CD4-positive, alpha-beta T cell (primary cell): Measurements from ENCODE around the gene PAAF1. TPM values are rescaled to one million over a fixed set of nuclear protein-coding genes. Genes with fewer than 3 reads are reported as not detected.

Source experiments
- ATAC-seq: fragments of 200-7000 bp; cut with Tn5 transposase; one replicate; pipeline ENCODE4 v1.10.0; 2022; ENCODE audit warnings: mild to moderate bottlenecking; ENCODE audit not compliant: poor library complexity
- CTCF ChIA-PET: fragments of 350-600 bp; sonication (Branson Sonifier 250); formaldehyde crosslinking; loops from one replicate; lab custom pipeline; 2021; ENCODE audit warnings: antibody characterized with exemption, inconsistent platforms; lab: Charles Lee
- POLR2A ChIA-PET: fragments of 350-600 bp; sonication (Branson Sonifier 250); formaldehyde crosslinking; loops from one replicate; lab custom pipeline; 2021; ENCODE audit warnings: antibody characterized with exemption, inconsistent platforms; lab: Charles Lee
- DNase-seq, 14 experiments: peaks; one replicate each; pipeline ENCODE4 v3.0.0-alpha.2; 2013 to 2020; ENCODE audit warnings: mixed read lengths in 2 of 14
- H3K27ac ChIP-seq, 2 donors: one replicate each; pipeline versions ENCODE4 v1.5.1 to v1.7.0; 2013; ENCODE audit warnings: low read length in 2 of 2, low read depth in 1 of 2, mild to moderate bottlenecking in 1 of 2
- H3K27me3 ChIP-seq, 2 experiments: 1 replicate in 1 of 2; 2 replicates in 1 of 2; pipeline versions ENCODE4 v1.6.1 to v1.7.0; 2013; ENCODE audit warnings: low read length in 2 of 2, control low read depth in 1 of 2, mild to moderate bottlenecking in 1 of 2, moderate library complexity in 1 of 2; ENCODE audit not compliant: insufficient read depth in 2 of 2, control insufficient read depth in 1 of 2
- H3K36me3 ChIP-seq: one replicate; pipeline ENCODE4 v1.6.1; 2013; ENCODE audit warnings: low read length, control low read depth; ENCODE audit not compliant: insufficient read depth
- H3K4me1 ChIP-seq: one replicate; pipeline ENCODE4 v1.6.1; 2013; ENCODE audit warnings: low read length, control low read depth; ENCODE audit not compliant: insufficient read depth
- H3K4me3 ChIP-seq: one replicate; pipeline ENCODE4 v1.5.1; 2013; ENCODE audit warnings: mild to moderate bottlenecking, low read length, moderate library complexity
- H3K9me3 ChIP-seq, 2 experiments: 1 replicate in 1 of 2; 2 replicates in 1 of 2; pipeline versions ENCODE4 v1.6.1 to v1.7.0; 2013; ENCODE audit warnings: low read length in 2 of 2, mild to moderate bottlenecking in 2 of 2, control low read depth in 1 of 2, moderate library complexity in 1 of 2; ENCODE audit not compliant: control insufficient read depth in 1 of 2, insufficient read depth in 1 of 2
- H3K27ac Mint-ChIP-seq: one replicate; pipeline ENCODE4 v1.8.0; 2020; ENCODE audit warnings: mixed read lengths
- H3K27me3 Mint-ChIP-seq: one replicate; pipeline ENCODE4 v1.8.0; 2021; ENCODE audit warnings: mixed read lengths
- H3K36me3 Mint-ChIP-seq: one replicate; pipeline ENCODE4 v1.8.0; 2021; ENCODE audit warnings: low read depth, mixed read lengths
- H3K4me1 Mint-ChIP-seq: one replicate; pipeline ENCODE4 v1.8.0; 2021; ENCODE audit warnings: low read depth, mixed read lengths
- H3K4me3 Mint-ChIP-seq: one replicate; pipeline ENCODE4 v1.8.0; 2020; ENCODE audit warnings: mild to moderate bottlenecking, mixed read lengths
- H3K9me3 Mint-ChIP-seq: one replicate; pipeline ENCODE4 v1.8.0; 2020; ENCODE audit warnings: mixed read lengths
- intact Hi-C, 2 experiments: fragments of 100-400 bp; cut with DNase I in 1 of 2; cut with micrococcal nuclease in 1 of 2; formaldehyde crosslinking; loops; one replicate each; pipeline versions ENCODE4 v1.15.1 to v1.9.0; 2023 to 2025; cut with DNase I, micrococcal nuclease
- total RNA-seq, 174 experiments: library from RNA in 2 of 174; stranded (reverse) in 2 of 174; gene quantifications; one replicate each; pipeline ENCODE4 v1.2.3 and lab custom pipeline; 2021 to 2026
- TF ChIP-seq, protein P1 (sequence below): fragments of 200-600 bp; IDR thresholded peaks from one replicate; pipeline ENCODE4 v1.8.0; 2022; ENCODE audit warnings: antibody characterized with exemption, mild to moderate bottlenecking

Gene PAAF1
- total RNA-seq, 2 experiments from 2014 or later, result 6.2 to 7.6 TPM

DNA sequence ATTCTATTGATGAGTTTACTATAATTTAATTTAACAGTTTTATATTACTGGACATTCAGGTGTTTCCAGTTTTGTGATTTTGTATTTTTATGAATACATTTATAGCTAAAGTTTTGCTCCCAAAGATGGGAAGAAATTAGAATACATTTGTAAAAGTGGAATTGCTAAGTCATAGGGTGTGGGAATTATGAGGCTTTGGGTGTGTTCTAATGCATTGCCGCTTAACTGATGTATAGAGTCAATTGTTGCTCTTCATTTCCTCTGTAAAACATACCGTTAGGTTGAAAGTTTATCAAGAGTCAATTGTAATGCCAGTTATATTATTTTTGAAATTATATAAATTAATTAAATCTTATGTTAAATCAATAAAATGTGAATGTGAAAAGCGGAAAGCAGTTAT is 16.2 kb downstream of the PAAF1 start:
- intact Hi-C loops, result no loop called here
- POLR2A ChIA-PET, result no interaction called here
- no peak for DNase-seq
- no peaks in the 10 kb centered on the region for H3K27me3 Mint-ChIP-seq
- Histone ChIP-seq H3K27ac (no peak overlapping the region), H3K9me3 (no peaks in the 10 kb centered on the region), H3K27me3 (no peaks in the 10 kb centered on the region), H3K36me3 (peaks cover 46% of the 10 kb centered on the region), H3K4me1 (no peaks in the 10 kb centered on the region), H3K4me3 (no peak overlapping the region)
- H3K4me1 Mint-ChIP-seq, result no peaks in the 10 kb centered on the region
- H3K36me3 Mint-ChIP-seq, result peaks cover 58% of the 10 kb centered on the region
- TF ChIP-seq, protein P1, sequence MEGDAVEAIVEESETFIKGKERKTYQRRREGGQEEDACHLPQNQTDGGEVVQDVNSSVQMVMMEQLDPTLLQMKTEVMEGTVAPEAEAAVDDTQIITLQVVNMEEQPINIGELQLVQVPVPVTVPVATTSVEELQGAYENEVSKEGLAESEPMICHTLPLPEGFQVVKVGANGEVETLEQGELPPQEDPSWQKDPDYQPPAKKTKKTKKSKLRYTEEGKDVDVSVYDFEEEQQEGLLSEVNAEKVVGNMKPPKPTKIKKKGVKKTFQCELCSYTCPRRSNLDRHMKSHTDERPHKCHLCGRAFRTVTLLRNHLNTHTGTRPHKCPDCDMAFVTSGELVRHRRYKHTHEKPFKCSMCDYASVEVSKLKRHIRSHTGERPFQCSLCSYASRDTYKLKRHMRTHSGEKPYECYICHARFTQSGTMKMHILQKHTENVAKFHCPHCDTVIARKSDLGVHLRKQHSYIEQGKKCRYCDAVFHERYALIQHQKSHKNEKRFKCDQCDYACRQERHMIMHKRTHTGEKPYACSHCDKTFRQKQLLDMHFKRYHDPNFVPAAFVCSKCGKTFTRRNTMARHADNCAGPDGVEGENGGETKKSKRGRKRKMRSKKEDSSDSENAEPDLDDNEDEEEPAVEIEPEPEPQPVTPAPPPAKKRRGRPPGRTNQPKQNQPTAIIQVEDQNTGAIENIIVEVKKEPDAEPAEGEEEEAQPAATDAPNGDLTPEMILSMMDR, result no peak
- no peak overlapping the region for H3K4me3 Mint-ChIP-seq
- no peak overlapping the region for H3K27ac Mint-ChIP-seq
- ATAC-seq, result no peak
- H3K9me3 Mint-ChIP-seq, result no peaks in the 10 kb centered on the region
- CTCF ChIA-PET, result no interaction called here

DNA sequence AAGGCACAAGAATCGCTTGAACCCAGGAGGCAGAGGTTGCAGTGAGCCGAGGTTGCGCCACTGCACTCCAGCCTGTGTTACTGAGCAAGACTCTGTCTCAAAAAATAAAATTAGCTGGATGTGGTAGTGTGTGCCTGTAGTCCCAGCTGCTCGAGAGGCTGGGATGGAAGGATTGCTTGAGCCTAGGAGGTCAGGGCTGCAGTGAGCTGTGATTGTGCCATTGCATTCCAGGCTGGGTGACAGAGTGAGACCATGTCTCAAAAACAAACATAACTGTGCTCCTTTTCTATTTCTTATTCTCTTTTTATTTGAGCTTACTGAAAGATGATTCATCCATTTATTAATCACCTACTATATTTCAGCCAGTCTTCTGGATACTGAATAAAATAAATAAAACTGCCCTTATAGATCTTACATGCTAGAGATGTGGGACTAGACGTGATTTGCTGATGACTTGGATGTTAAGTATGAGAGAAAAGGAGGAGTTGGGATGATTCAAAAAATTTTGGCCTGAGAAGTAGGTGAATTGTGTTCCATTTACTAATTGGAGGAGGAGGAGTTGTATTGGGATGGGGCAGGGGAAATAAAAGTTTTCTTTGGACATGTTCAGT is 18.0 kb downstream of the PAAF1 start:
- Mint-ChIP-seq H3K4me3 (no peak overlapping the region), H3K27ac (no peak overlapping the region), H3K4me1 (no peaks in the 10 kb centered on the region), H3K9me3 (no peaks in the 10 kb centered on the region), H3K36me3 (peaks cover 54% of the 10 kb centered on the region), H3K27me3 (no peaks in the 10 kb centered on the region)
- Histone ChIP-seq H3K4me1 (no peaks in the 10 kb centered on the region), H3K4me3 (no peak overlapping the region), H3K27ac (no peak overlapping the region), H3K36me3 (peaks cover 36% of the 10 kb centered on the region), H3K9me3 (no peaks in the 10 kb centered on the region), H3K27me3 (no peaks in the 10 kb centered on the region)
- ChIA-PET POLR2A (no interaction called here), CTCF (no interaction called here)
- intact Hi-C loops, result no loop called here
- DNase-seq (no peak), ATAC-seq (no peak)
- TF ChIP-seq, protein P1, result no peak

DNA sequence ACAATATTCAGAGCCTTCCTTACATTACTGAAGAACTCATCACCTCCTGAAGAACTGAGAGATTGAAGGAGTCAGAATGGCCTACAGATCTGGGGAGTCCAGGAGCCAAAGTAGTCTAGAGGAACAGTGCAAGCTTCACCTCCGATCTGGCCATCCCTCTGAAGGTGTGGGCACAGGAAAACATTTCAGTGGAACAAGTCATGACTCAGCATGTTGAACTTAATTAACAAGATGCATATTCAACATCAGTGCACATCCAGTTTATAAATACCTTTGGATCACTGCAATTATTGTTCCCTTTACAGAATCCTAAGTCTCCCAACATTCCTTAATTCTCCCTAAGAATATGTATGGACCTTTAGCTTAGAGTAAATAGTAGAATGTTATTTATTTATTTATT is 25.5 kb downstream of the PAAF1 start:
- no peaks in the 10 kb centered on the region for H3K4me1 Mint-ChIP-seq
- H3K4me3 Mint-ChIP-seq, result no peak overlapping the region
- no peaks in the 10 kb centered on the region for H3K27me3 Mint-ChIP-seq
- Histone ChIP-seq H3K36me3 (peaks cover 32% of the 10 kb centered on the region), H3K27ac (no peak overlapping the region), H3K27me3 (no peaks in the 10 kb centered on the region), H3K4me1 (no peaks in the 10 kb centered on the region), H3K4me3 (no peak overlapping the region), H3K9me3 (no peaks in the 10 kb centered on the region)
- H3K27ac Mint-ChIP-seq, result no peak overlapping the region
- ATAC-seq (no peak), DNase-seq (no peak)
- ChIA-PET CTCF (interaction anchor here (0.6 kb wide), 1 partner anchor 29 kb away, joined by 3 read pairs; no protein-coding TSS in a partner anchor), POLR2A (no interaction called here)
- H3K9me3 Mint-ChIP-seq, result no peaks in the 10 kb centered on the region
- intact Hi-C loops, result no loop called here
- H3K36me3 Mint-ChIP-seq, result peaks cover 72% of the 10 kb centered on the region
- TF ChIP-seq, protein P1, result no peak
